Loucy (cell line): ENCODE data around the gene TTBK1.

ENCODE experiments used
- H2AFZ ChIP-seq: fragments of 200-600 bp; sonication (generic); 2 replicates; pipeline ENCODE4 v1.6.0; 2016; ENCODE audit warnings: antibody characterized with exemption, mild to moderate bottlenecking, low read length, moderate library complexity
- H3F3A ChIP-seq: fragments of 200-600 bp; 2 replicates; pipeline ENCODE4 v1.6.0; 2016; ENCODE audit warnings: antibody characterized with exemption, low read depth, mild to moderate bottlenecking
- H3K27me3 ChIP-seq: fragments of 200-600 bp; sonication (generic); 2 replicates; pipeline ENCODE4 v1.6.1; 2014; ENCODE audit warnings: low read length, mild to moderate bottlenecking; ENCODE audit not compliant: insufficient read depth, poor library complexity, severe bottlenecking
- H3K36me3 ChIP-seq: fragments of 200-600 bp; sonication (generic); 2 replicates; pipeline ENCODE4 v1.6.1; 2016; ENCODE audit warnings: low read length; ENCODE audit not compliant: insufficient read depth
- H3K4me1 ChIP-seq: fragments of 200-600 bp; sonication (generic); 2 replicates; pipeline ENCODE4 v1.5.1; 2014; ENCODE audit warnings: low read length, mild to moderate bottlenecking; ENCODE audit not compliant: insufficient read depth, poor library complexity, severe bottlenecking
- H3K4me2 ChIP-seq: fragments of 200-600 bp; sonication (generic); 2 replicates; pipeline ENCODE4 v1.6.0; 2014; ENCODE audit warnings: antibody characterized with exemption, low read length, low read depth, mild to moderate bottlenecking; ENCODE audit not compliant: poor library complexity, severe bottlenecking
- H3K4me3 ChIP-seq: fragments of 200-600 bp; sonication (generic); 2 replicates; pipeline ENCODE4 v1.5.1; 2014; ENCODE audit warnings: low read length, mild to moderate bottlenecking, mixed read lengths; ENCODE audit not compliant: poor library complexity, severe bottlenecking
- H3K79me2 ChIP-seq: fragments of 200-600 bp; sonication (generic); 2 replicates; pipeline ENCODE4 v1.6.1; 2014; ENCODE audit warnings: low read length; ENCODE audit not compliant: insufficient read depth
- H3K9ac ChIP-seq: fragments of 200-600 bp; sonication (generic); 2 replicates; pipeline ENCODE4 v1.6.0; 2014; ENCODE audit warnings: mild to moderate bottlenecking, low read depth, low read length, moderate library complexity; ENCODE audit not compliant: poor library complexity, severe bottlenecking
- H3K9me2 ChIP-seq: fragments of 200-600 bp; sonication (generic); replicated peaks from 2 replicates; pipeline ENCODE4 v1.6.1; 2016; ENCODE audit warnings: low read depth, low read length, mixed read lengths
- H3K9me3 ChIP-seq: fragments of 200-600 bp; sonication (generic); 2 replicates; pipeline ENCODE4 v1.6.1; 2014; ENCODE audit warnings: mild to moderate bottlenecking, antibody characterized with exemption, low read length, low read depth; ENCODE audit not compliant: insufficient read depth
- H4K20me1 ChIP-seq: fragments of 200-600 bp; sonication (generic); 2 replicates; pipeline ENCODE4 v1.6.0; 2014; ENCODE audit warnings: antibody characterized with exemption, low read length, mild to moderate bottlenecking; ENCODE audit not compliant: insufficient read depth, poor library complexity, severe bottlenecking
- CTCF ChIP-seq: fragments of 200-600 bp; sonication (generic); conservative IDR thresholded peaks from 2 replicates; pipeline ENCODE4 v1.5.1; 2014; ENCODE audit warnings: mild to moderate bottlenecking, antibody characterized with exemption, low read length
- EZH2phosphoT487 ChIP-seq: fragments of 200-600 bp; IDR thresholded peaks from 2 replicates; pipeline ENCODE4 v1.6.1; 2018; ENCODE audit warnings: antibody characterized with exemption, mild to moderate bottlenecking, moderate library complexity, borderline replicate concordance

The TTBK1 gene

GRCh38 chr6:43229803-43230620 is 13.3 kb upstream of the TTBK1 start:
- no peak for TF ChIP-seq EZH2phosphoT487
- no peak for TF ChIP-seq CTCF
- Histone ChIP-seq H3F3A (no peaks in the 10 kb centered on the region), H3K4me2 (peak overlapping the region; percentile 80), H4K20me1 (no peaks in the 10 kb centered on the region), H3K4me3 (peak overlapping the region; percentile 76), H3K9me3 (no peaks in the 10 kb centered on the region), H3K27me3 (no peaks in the 10 kb centered on the region), H3K36me3 (no peaks in the 10 kb centered on the region), H2AFZ (peak overlapping the region; percentile 68), H3K9me2 (no peaks in the 10 kb centered on the region), H3K79me2 (peaks cover 9% of the 10 kb centered on the region; the same call in 1 of the 2 replicates), H3K9ac (peak overlapping the region; percentile 73), H3K4me1 (peaks cover 10% of the 10 kb centered on the region)

- no peak for TF ChIP-seq EZH2phosphoT487
- H3K4me3 ChIP-seq = no peak overlapping the region
These were observed 12.2 kb upstream of the TTBK1 start for GRCh38 chr6:43231053-43231452.

GRCh38 chr6:43231735-43232450 is 11.4 kb upstream of the TTBK1 start:
- no peaks in the 10 kb centered on the region for H3F3A ChIP-seq
- no peaks in the 10 kb centered on the region for H3K9me2 ChIP-seq
- no peaks in the 10 kb centered on the region for H4K20me1 ChIP-seq
- no peaks in the 10 kb centered on the region for H3K27me3 ChIP-seq
- peaks cover 9% of the 10 kb centered on the region; the same call in 1 of the 2 replicates for H3K79me2 ChIP-seq
- no peaks in the 10 kb centered on the region for H3K9me3 ChIP-seq
- peaks cover 10% of the 10 kb centered on the region for H3K4me1 ChIP-seq
- H3K4me2 ChIP-seq = no peak overlapping the region
- no peaks in the 10 kb centered on the region for H3K36me3 ChIP-seq
- H2AFZ ChIP-seq = no peak overlapping the region
- H3K9ac ChIP-seq = no peak overlapping the region
- TF ChIP-seq EZH2phosphoT487 (no peak), CTCF (no peak)
- no peak overlapping the region for H3K4me3 ChIP-seq

More at GRCh38 chr6:43231053-43231452, 12.2 kb upstream of the TTBK1 start:
- Histone ChIP-seq H3K27me3 (no peaks in the 10 kb centered on the region), H4K20me1 (no peaks in the 10 kb centered on the region), H3K79me2 (peaks cover 9% of the 10 kb centered on the region; the same call in 1 of the 2 replicates), H2AFZ (no peak overlapping the region), H3K9me3 (no peaks in the 10 kb centered on the region), H3K9me2 (no peaks in the 10 kb centered on the region), H3K9ac (no peak overlapping the region), H3F3A (no peaks in the 10 kb centered on the region), H3K4me2 (no peak overlapping the region), H3K4me1 (peaks cover 10% of the 10 kb centered on the region), H3K36me3 (no peaks in the 10 kb centered on the region)
